ENCODE data around the gene DHRS3. TPM values are rescaled to one million over a fixed set of nuclear protein-coding genes. Genes with fewer than 3 reads are reported as not detected.

DHRS3 gene
- total and polyA plus RNA-seq, 2 of the 13 experiments (the other 11 are each of a cell fraction or from before 2014, with no cell fraction given), result 48.5 to 90.5 TPM

DNA sequence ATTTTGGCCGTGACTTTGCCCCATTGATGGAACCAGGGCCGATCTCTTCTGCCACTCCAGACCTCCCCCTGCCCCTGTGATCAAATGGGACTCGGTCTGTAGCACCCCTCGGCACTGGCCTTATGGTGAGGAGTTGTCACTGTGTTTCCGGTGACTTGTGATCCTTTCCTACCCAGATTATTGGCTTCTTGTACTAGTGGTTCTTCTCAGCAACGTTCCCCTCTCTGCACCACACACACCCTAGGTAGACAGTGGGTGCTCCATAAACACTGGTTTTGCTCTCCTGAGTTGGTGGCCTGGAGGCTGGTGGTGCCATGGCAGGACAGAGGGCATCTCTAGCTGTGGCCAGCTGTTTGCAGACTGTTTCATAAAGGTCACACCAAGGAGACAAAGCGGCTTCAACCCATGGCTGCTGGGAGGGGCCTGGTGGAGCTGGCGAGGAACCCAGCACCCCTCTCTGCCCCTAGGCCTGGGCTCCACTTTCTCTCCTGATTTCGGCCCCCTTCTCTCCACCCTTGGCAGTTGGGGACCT lies 50.7 kb downstream of the DHRS3 start:
- H3K36me3 ChIP-seq (replicated peaks in 1 of 2; ENCODE audit: control insufficient read depth in 1 of 2, insufficient read depth in 2 of 2, low read length in 2 of 2), result peaks cover 21 to 38% of the 10 kb centered on the region in 2 experiments; a peak in 4 of 5 replicates
- CTCF ChIA-PET (ENCODE audit: low intra/inter-chr PET ratio, low total read pairs), result no interaction called here
- H3K4me2 ChIP-seq (ENCODE audit: low read depth, low read length), result no peak overlapping the region
- H3K9ac ChIP-seq (ENCODE audit: insufficient read depth, low read depth, low read length), result no peak overlapping the region
- BruUV-seq (replicated peaks), result no TSS peak
- no peak overlapping the region for H3K4me3 ChIP-seq (replicated peaks in 1 of 3; ENCODE audit: insufficient read depth in 1 of 3, low read depth in 2 of 3, low read length in 3 of 3)
- H3K79me2 ChIP-seq (ENCODE audit: insufficient read depth, low read length), result no peaks in the 10 kb centered on the region
- H3K9me3 ChIP-seq (ENCODE audit: low read length), result peaks cover 22% of the 10 kb centered on the region
- ATAC-seq (peak; percentile 17), DNase-seq (ENCODE audit: low spot score) (no peak), FAIRE-seq (no peak)
- no peak overlapping the region for H2AFZ ChIP-seq (ENCODE audit: low read length)
- no peaks in the 10 kb centered on the region for H3K4me1 ChIP-seq (ENCODE audit: insufficient read depth, low read length)
- in situ Hi-C loops (cut with HindIII; ENCODE audit: extremely low pct_ligation_motif_present, low pct_unique_long_range_greater_than_20kb), result no loop called here
- no peaks in the 10 kb centered on the region for H4K20me1 ChIP-seq (ENCODE audit: insufficient read depth, low read length)
- no peak overlapping the region for H3K27ac ChIP-seq (ENCODE audit: extremely low read length, insufficient read depth, low read length)
- intact Hi-C loops (cut with micrococcal nuclease; ENCODE audit: unreplicated experiment), result no loop called here
- 93% methylated on average over 6 of the region's 9 CpGs for WGBS (ENCODE audit: low lambda C conversion rate)
- POLR2A ChIA-PET, result interaction anchor here (1.0 to 3.3 kb wide), 5 partner anchors 18 to 186 kb away, joined by 4 to 20 read pairs (median 5); partner anchors contain the start of gene DHRS3
- H3K27me3 ChIP-seq (ENCODE audit: control insufficient read depth in 1 of 2, insufficient read depth in 2 of 2, low read length in 2 of 2), result no peaks in the 10 kb centered on the region
- TF ChIP-seq RBM22 (optimal IDR thresholded peaks at IDR 0.05; ENCODE audit: low read length) (peak; percentile 92), BORCS8-MEF2B (CRISPR knock-in tag; IDR thresholded peaks at IDR 0.05) (0 out of 2 replicates have a peak, but pooled peaks have one; percentile 11), ZNF777 (CRISPR knock-in tag; IDR thresholded peaks at IDR 0.05) (no peak), ZNF317 (CRISPR knock-in tag; IDR thresholded peaks at IDR 0.05) (no peak), MZF1 (CRISPR knock-in tag; IDR thresholded peaks at IDR 0.05; ENCODE audit: borderline replicate concordance) (no peak), GZF1 (CRISPR knock-in tag; IDR thresholded peaks at IDR 0.05) (no peak), ZC3H13 (CRISPR knock-in tag; IDR thresholded peaks at IDR 0.05) (peak; percentile 83; the same call in 1 of the 2 replicates), POLR2G (IDR thresholded peaks at IDR 0.05; ENCODE audit: low read depth, low read length) (peak; percentile 18), TMF1 (CRISPR knock-in tag; IDR thresholded peaks at IDR 0.05; ENCODE audit: low read depth) (no peak), SIN3A (IDR thresholded peaks at IDR 0.05; ENCODE audit: borderline replicate concordance, low read depth, low read length) (0 out of 2 replicates have a peak, but pooled peaks have one; percentile 23), ZNF674 (CRISPR knock-in tag; IDR thresholded peaks at IDR 0.05; ENCODE audit: low read depth) (no peak), ZFP41 (CRISPR knock-in tag; IDR thresholded peaks at IDR 0.05; ENCODE audit: borderline replicate concordance) (no peak), POGZ (CRISPR knock-in tag; IDR thresholded peaks at IDR 0.05) (no peak), AGO2 (optimal IDR thresholded peaks at IDR 0.05; ENCODE audit: low read depth, low read length) (peak; percentile 53), KDM2A (CRISPR knock-in tag; IDR thresholded peaks at IDR 0.05; ENCODE audit: borderline replicate concordance, low read depth) (peak; percentile 6; the same call in 1 of the 2 replicates), SNAI1 (CRISPR knock-in tag; IDR thresholded peaks at IDR 0.05; ENCODE audit: borderline replicate concordance) (no peak), ZNF577 (CRISPR knock-in tag; IDR thresholded peaks at IDR 0.05; ENCODE audit: borderline replicate concordance, low read depth) (no peak), GATAD1 (CRISPR knock-in tag; IDR thresholded peaks at IDR 0.05) (no peak), SP1 (IDR thresholded peaks at IDR 0.05) (no peak), SP1 (CRISPR knock-in tag; IDR thresholded peaks at IDR 0.05) (no peak), POLR2AphosphoS2 (IDR thresholded peaks at IDR 0.05; ENCODE audit: low read depth, low read length) (no peak; the same call in 1 of the 2 replicates), NCOA1 (CRISPR knock-in tag; IDR thresholded peaks at IDR 0.05) (no peak), HDAC6 (IDR thresholded peaks at IDR 0.05; ENCODE audit: low read depth, low read length) (no peak)
- TF ChIP-seq, protein P1, sequence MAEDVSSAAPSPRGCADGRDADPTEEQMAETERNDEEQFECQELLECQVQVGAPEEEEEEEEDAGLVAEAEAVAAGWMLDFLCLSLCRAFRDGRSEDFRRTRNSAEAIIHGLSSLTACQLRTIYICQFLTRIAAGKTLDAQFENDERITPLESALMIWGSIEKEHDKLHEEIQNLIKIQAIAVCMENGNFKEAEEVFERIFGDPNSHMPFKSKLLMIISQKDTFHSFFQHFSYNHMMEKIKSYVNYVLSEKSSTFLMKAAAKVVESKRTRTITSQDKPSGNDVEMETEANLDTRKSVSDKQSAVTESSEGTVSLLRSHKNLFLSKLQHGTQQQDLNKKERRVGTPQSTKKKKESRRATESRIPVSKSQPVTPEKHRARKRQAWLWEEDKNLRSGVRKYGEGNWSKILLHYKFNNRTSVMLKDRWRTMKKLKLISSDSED (CRISPR knock-in tag; IDR thresholded peaks at IDR 0.05), result no peak
- TF ChIP-seq, protein P2, sequence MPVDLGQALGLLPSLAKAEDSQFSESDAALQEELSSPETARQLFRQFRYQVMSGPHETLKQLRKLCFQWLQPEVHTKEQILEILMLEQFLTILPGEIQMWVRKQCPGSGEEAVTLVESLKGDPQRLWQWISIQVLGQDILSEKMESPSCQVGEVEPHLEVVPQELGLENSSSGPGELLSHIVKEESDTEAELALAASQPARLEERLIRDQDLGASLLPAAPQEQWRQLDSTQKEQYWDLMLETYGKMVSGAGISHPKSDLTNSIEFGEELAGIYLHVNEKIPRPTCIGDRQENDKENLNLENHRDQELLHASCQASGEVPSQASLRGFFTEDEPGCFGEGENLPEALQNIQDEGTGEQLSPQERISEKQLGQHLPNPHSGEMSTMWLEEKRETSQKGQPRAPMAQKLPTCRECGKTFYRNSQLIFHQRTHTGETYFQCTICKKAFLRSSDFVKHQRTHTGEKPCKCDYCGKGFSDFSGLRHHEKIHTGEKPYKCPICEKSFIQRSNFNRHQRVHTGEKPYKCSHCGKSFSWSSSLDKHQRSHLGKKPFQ (CRISPR knock-in tag; IDR thresholded peaks at IDR 0.05; ENCODE audit: insufficient replicate concordance), result no peak
